GM12892 (cell line): ENCODE data around the gene NUDT14.

Source experiments
- POLR2A ChIP-seq: IDR thresholded peaks from 2 replicates; pipeline ENCODE4 v1.6.1; 2011; ENCODE audit warnings: low read depth, low read length, control low read depth
- POLR2AphosphoS5 ChIP-seq: IDR thresholded peaks from 2 replicates; pipeline ENCODE4 v1.6.1; 2011; ENCODE audit warnings: low read depth, low read length, control low read depth
- TAF1 ChIP-seq: IDR thresholded peaks from 2 replicates; pipeline ENCODE4 v1.6.1; 2011; ENCODE audit warnings: low read depth, mild to moderate bottlenecking, control low read depth, low read length, borderline replicate concordance

- no peak for TF ChIP-seq POLR2AphosphoS5
- TF ChIP-seq POLR2A, result no peak
- no peak for TF ChIP-seq TAF1
Observed at GRCh38 chr14:105218611-105219010, 37.5 kb upstream of the NUDT14 start.
